ENCODE measurements around the gene BUD13.

DNA sequence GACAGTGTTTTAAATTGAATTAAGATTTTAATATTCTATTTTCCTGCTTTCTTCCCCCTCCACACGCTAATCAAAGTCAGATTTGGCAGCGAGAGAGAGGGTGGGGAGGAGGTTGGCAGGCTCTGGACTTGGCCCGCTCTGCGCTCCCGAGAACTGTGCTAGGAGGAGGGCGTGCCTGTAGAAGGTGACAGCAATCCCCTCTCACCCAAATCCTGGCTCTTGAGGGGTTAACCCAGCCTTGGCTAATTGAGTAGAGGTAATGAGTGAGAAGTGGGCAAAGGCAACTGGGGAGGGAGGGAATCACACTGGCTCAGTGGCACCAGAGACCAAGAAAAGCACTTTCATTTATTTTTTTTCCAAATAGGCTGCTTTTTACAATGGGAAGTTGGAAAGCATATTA, 42.2 kb downstream of the BUD13 start:
- TF ChIP-seq CTCF (CRISPR knock-in tag; IDR thresholded peaks at IDR 0.05): no peak
- TF ChIP-seq ARNT (IDR thresholded peaks at IDR 0.05): no peak
- no peak for TF ChIP-seq POLR2A (IDR thresholded peaks at IDR 0.05; ENCODE audit: insufficient read depth in 1 of 2, low read depth in 2 of 2, low read length in 2 of 2)
- no peak for TF ChIP-seq FOXA1 (IDR thresholded peaks at IDR 0.05)
- no peak for TF ChIP-seq FOXA1 (CRISPR knock-in tag; IDR thresholded peaks at IDR 0.05)
- TF ChIP-seq ZNF879 (CRISPR knock-in tag; IDR thresholded peaks at IDR 0.05): no peak
- no peak for TF ChIP-seq ZNF326 (CRISPR knock-in tag; IDR thresholded peaks at IDR 0.05; ENCODE audit: borderline replicate concordance)
- TF ChIP-seq, protein P1, sequence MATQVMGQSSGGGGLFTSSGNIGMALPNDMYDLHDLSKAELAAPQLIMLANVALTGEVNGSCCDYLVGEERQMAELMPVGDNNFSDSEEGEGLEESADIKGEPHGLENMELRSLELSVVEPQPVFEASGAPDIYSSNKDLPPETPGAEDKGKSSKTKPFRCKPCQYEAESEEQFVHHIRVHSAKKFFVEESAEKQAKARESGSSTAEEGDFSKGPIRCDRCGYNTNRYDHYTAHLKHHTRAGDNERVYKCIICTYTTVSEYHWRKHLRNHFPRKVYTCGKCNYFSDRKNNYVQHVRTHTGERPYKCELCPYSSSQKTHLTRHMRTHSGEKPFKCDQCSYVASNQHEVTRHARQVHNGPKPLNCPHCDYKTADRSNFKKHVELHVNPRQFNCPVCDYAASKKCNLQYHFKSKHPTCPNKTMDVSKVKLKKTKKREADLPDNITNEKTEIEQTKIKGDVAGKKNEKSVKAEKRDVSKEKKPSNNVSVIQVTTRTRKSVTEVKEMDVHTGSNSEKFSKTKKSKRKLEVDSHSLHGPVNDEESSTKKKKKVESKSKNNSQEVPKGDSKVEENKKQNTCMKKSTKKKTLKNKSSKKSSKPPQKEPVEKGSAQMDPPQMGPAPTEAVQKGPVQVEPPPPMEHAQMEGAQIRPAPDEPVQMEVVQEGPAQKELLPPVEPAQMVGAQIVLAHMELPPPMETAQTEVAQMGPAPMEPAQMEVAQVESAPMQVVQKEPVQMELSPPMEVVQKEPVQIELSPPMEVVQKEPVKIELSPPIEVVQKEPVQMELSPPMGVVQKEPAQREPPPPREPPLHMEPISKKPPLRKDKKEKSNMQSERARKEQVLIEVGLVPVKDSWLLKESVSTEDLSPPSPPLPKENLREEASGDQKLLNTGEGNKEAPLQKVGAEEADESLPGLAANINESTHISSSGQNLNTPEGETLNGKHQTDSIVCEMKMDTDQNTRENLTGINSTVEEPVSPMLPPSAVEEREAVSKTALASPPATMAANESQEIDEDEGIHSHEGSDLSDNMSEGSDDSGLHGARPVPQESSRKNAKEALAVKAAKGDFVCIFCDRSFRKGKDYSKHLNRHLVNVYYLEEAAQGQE (IDR thresholded peaks at IDR 0.05; ENCODE audit: borderline replicate concordance in 1 of 2, low read depth in 1 of 2, low read length in 2 of 2): no peak
- no peak for TF ChIP-seq HIVEP1 (CRISPR knock-in tag; IDR thresholded peaks at IDR 0.05)
- TF ChIP-seq TBL1XR1 (IDR thresholded peaks at IDR 0.05; ENCODE audit: borderline replicate concordance, low read length, partially characterized antibody): no peak
- TF ChIP-seq ELF1 (CRISPR knock-in tag; IDR thresholded peaks at IDR 0.05): no peak
- TF ChIP-seq IRF2 (CRISPR knock-in tag; IDR thresholded peaks at IDR 0.05): no peak
- no peak for TF ChIP-seq EZH2 (conservative IDR thresholded peaks at IDR 0.05; ENCODE audit: low read depth, low read length)

Measured in HepG2 (cell line).